Endodermal cell (in vitro differentiated cells): ENCODE results near the gene RANBP1. TPM values are rescaled to one million over a fixed set of nuclear protein-coding genes. Genes with fewer than 3 reads are reported as not detected.

Experiments
- DNase-seq: peaks from one replicate; pipeline ENCODE4 v3.0.0-alpha.2; 2017
- H3K27ac ChIP-seq: 2 replicates; pipeline ENCODE4 v1.5.1; 2013; ENCODE audit warnings: mild to moderate bottlenecking, low read depth, low read length, moderate library complexity
- H3K27me3 ChIP-seq: 2 replicates; pipeline ENCODE4 v1.6.1; 2013; ENCODE audit warnings: mild to moderate bottlenecking, low read length, moderate library complexity; ENCODE audit not compliant: insufficient read depth, control insufficient read depth, poor library complexity, severe bottlenecking
- H3K36me3 ChIP-seq: 2 replicates; pipeline ENCODE4 v1.7.0; 2013; ENCODE audit warnings: mild to moderate bottlenecking, low read length, moderate library complexity; ENCODE audit not compliant: control insufficient read depth, insufficient read depth
- H3K4me1 ChIP-seq: one replicate; pipeline ENCODE4 v1.7.0; 2013; ENCODE audit warnings: low read length; ENCODE audit not compliant: control insufficient read depth, insufficient read depth
- H3K4me3 ChIP-seq: 2 replicates; pipeline ENCODE4 v1.5.1; 2013; ENCODE audit warnings: mild to moderate bottlenecking, low read length, moderate library complexity
- H3K9ac ChIP-seq: 2 replicates; pipeline ENCODE4 v1.6.1; 2013; ENCODE audit warnings: mild to moderate bottlenecking, low read length, moderate library complexity; ENCODE audit not compliant: poor library complexity, severe bottlenecking; ENCODE audit errors: extremely low read depth
- H3K9me3 ChIP-seq: 2 replicates; pipeline ENCODE4 v1.6.1; 2013; ENCODE audit warnings: mild to moderate bottlenecking, low read length, moderate library complexity; ENCODE audit not compliant: control insufficient read depth
- H3K27ac Mint-ChIP-seq: 2 replicates; pipeline ENCODE4 v1.8.0; 2020; ENCODE audit warnings: mixed read lengths
- H3K27me3 Mint-ChIP-seq: 2 replicates; pipeline ENCODE4 v1.8.0; 2021; ENCODE audit warnings: mild to moderate bottlenecking, mixed read lengths; ENCODE audit not compliant: insufficient read depth
- H3K36me3 Mint-ChIP-seq: 2 replicates; pipeline ENCODE4 v1.8.0; 2020; ENCODE audit warnings: low read depth, mixed read lengths
- H3K4me1 Mint-ChIP-seq: 2 replicates; pipeline ENCODE4 v1.8.0; 2020; ENCODE audit warnings: mixed read lengths
- H3K4me3 Mint-ChIP-seq: 2 replicates; pipeline ENCODE4 v1.8.0; 2020; ENCODE audit warnings: mild to moderate bottlenecking, moderate library complexity, mixed read lengths
- H3K9me3 Mint-ChIP-seq: 2 replicates; pipeline ENCODE4 v1.8.0; 2020; ENCODE audit warnings: mild to moderate bottlenecking, mixed read lengths
- CTCF ChIP-seq: fragments of 200-600 bp; sonication (generic); conservative IDR thresholded peaks from 2 replicates; pipeline ENCODE4 v1.5.0; 2021; ENCODE audit warnings: antibody characterized with exemption, mild to moderate bottlenecking
- WGBS, 2 experiments: methylation state at CpG; one replicate each; pipeline versions ENCODE4 v1.1.5 to v1.1.7; 2013; ENCODE audit warnings: missing lambda C conversion rate in 2 of 2, mixed read lengths in 1 of 2; ENCODE audit not compliant: insufficient coverage in 1 of 2, insufficient read length in 1 of 2; 5-methylcytosine and 5-hydroxymethylcytosine counted together
- total RNA-seq, 2 donors: library from RNA; stranded (reverse); fragmentation: NEBNext Ultra II Directional in 1 of 2; extraction: Animal tissue kit (Norgen Biotek cat#: 25700) in 1 of 2; gene quantifications; 2 replicates in 1 of 2; 3 replicates in 1 of 2; pipeline ENCODE4 v1.2.1, GENCODE V29; 2021

Gene RANBP1
- total RNA-seq, 2 donors from 2014 or later, result 320 to 415 TPM

GRCh38 chr22:20146777-20147176 is 30.9 kb downstream of the RANBP1 start:
- Mint-ChIP-seq H3K27me3 (no peaks in the 10 kb centered on the region), H3K9me3 (no peaks in the 10 kb centered on the region), H3K4me1 (no peaks in the 10 kb centered on the region), H3K36me3 (no peaks in the 10 kb centered on the region), H3K27ac (peak overlapping the region; percentile 68), H3K4me3 (no peak overlapping the region)
- Histone ChIP-seq H3K27ac (peak overlapping the region; percentile 38), H3K27me3 (no peaks in the 10 kb centered on the region), H3K4me1 (no peaks in the 10 kb centered on the region), H3K4me3 (no peak overlapping the region), H3K36me3 (no peaks in the 10 kb centered on the region), H3K9me3 (no peaks in the 10 kb centered on the region), H3K9ac (no peak overlapping the region)
- DNase-seq, result no peak
- no peak for TF ChIP-seq CTCF
- WGBS, 2 experiments, result 87 to 90% methylated on average over 13 to 22 of the region's 22 CpGs

- no peaks in the 10 kb centered on the region for H3K9me3 ChIP-seq
- peak overlapping the region; percentile 17 for H3K27ac ChIP-seq
- no peaks in the 10 kb centered on the region for H3K4me1 Mint-ChIP-seq
- no peak for DNase-seq
- no peaks in the 10 kb centered on the region for H3K36me3 ChIP-seq
- no peak overlapping the region for H3K9ac ChIP-seq
- H3K9me3 Mint-ChIP-seq, result no peaks in the 10 kb centered on the region
- no peaks in the 10 kb centered on the region for H3K36me3 Mint-ChIP-seq
- no peak overlapping the region for H3K27ac Mint-ChIP-seq
- no peak for TF ChIP-seq CTCF
- H3K27me3 ChIP-seq, result no peaks in the 10 kb centered on the region
- 92 to 100% methylated on average over 1 to 12 of the region's 14 CpGs for WGBS, 2 experiments
- H3K4me3 ChIP-seq, result no peak overlapping the region
- no peaks in the 10 kb centered on the region for H3K4me1 ChIP-seq
- H3K4me3 Mint-ChIP-seq, result no peak overlapping the region
- H3K27me3 Mint-ChIP-seq, result no peaks in the 10 kb centered on the region
Measured at GRCh38 chr22:20147237-20147988, 31.5 kb downstream of the RANBP1 start.

- DNase-seq, result no peak
- Histone ChIP-seq H3K9me3 (no peaks in the 10 kb centered on the region), H3K9ac (no peak overlapping the region), H3K27ac (no peak overlapping the region), H3K4me1 (no peaks in the 10 kb centered on the region), H3K27me3 (no peaks in the 10 kb centered on the region), H3K4me3 (no peak overlapping the region), H3K36me3 (no peaks in the 10 kb centered on the region)
- Mint-ChIP-seq H3K27ac (no peak overlapping the region), H3K4me3 (no peak overlapping the region), H3K9me3 (no peaks in the 10 kb centered on the region), H3K36me3 (no peaks in the 10 kb centered on the region), H3K27me3 (no peaks in the 10 kb centered on the region), H3K4me1 (no peaks in the 10 kb centered on the region)
- TF ChIP-seq CTCF, result no peak
- WGBS, 2 experiments, result 93 to 94% methylated on average over 16 to 18 of the region's 18 CpGs
Measured at GRCh38 chr22:20148414-20148813, 32.5 kb downstream of the RANBP1 start.
